GM12875 (cell line): ENCODE measurements around the gene GPC3.

ENCODE experiments used
- H3K4me3 ChIP-seq: one replicate; pipeline ENCODE4 v1.5.1; 2011; ENCODE audit warnings: low read depth, low read length, control low read depth
- TF ChIP-seq, protein P1 (sequence below): IDR thresholded peaks from 2 replicates; pipeline ENCODE4 v1.5.1; 2011; ENCODE audit warnings: low read depth, mild to moderate bottlenecking, control low read depth, inconsistent platforms, low read length, moderate library complexity, borderline replicate concordance; ENCODE audit not compliant: insufficient read depth

Gene GPC3

DNA sequence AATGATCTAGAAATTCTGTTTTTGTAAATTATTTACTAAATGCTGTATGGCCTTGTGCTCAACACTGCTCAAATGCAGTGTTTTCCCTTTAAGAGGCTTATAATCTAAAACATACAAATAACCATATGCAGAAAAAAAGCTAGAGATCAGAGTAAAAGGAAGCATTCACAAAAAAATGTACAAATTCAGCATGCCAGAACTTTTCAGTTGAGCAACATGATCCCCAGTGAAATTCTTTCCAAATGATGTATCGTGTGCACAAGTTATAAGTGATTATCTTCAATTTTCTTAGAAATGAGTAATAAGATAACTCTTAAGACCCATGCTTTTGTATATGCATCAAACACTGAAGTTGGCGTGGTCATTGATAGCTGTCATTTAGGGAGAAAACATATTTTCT is 5.0 kb downstream of the GPC3 start:
- TF ChIP-seq, protein P1, sequence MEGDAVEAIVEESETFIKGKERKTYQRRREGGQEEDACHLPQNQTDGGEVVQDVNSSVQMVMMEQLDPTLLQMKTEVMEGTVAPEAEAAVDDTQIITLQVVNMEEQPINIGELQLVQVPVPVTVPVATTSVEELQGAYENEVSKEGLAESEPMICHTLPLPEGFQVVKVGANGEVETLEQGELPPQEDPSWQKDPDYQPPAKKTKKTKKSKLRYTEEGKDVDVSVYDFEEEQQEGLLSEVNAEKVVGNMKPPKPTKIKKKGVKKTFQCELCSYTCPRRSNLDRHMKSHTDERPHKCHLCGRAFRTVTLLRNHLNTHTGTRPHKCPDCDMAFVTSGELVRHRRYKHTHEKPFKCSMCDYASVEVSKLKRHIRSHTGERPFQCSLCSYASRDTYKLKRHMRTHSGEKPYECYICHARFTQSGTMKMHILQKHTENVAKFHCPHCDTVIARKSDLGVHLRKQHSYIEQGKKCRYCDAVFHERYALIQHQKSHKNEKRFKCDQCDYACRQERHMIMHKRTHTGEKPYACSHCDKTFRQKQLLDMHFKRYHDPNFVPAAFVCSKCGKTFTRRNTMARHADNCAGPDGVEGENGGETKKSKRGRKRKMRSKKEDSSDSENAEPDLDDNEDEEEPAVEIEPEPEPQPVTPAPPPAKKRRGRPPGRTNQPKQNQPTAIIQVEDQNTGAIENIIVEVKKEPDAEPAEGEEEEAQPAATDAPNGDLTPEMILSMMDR: no peak
- no peak overlapping the region for H3K4me3 ChIP-seq

DNA sequence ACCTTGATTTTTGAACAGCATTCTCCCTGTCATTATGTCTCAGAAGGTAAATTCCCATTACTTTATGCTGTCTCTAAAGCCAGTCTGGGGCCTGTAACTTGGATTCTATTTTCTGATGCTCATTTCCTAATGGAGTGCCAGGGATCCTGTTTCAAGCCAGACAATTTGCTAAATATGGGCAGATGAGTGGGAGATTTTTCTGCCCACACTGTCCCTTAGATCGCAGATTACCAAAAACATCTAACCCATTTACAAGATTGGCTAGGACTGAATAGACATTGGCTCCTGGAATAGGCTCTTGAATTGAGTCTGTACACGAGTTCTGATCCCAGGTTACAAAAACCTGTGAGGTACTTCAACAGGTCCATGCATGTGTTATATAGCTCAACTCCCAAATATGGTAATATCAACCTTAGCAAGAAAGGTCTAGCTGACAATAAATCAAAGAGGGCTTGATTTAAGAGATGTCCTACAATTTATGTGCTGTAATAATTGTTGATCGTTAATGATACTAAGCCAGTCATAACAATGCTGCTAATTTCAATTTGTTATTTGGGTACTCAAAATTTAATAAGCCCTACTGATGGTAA is 5.7 kb downstream of the GPC3 start:
- no peak overlapping the region for H3K4me3 ChIP-seq
- TF ChIP-seq, protein P1: no peak

DNA sequence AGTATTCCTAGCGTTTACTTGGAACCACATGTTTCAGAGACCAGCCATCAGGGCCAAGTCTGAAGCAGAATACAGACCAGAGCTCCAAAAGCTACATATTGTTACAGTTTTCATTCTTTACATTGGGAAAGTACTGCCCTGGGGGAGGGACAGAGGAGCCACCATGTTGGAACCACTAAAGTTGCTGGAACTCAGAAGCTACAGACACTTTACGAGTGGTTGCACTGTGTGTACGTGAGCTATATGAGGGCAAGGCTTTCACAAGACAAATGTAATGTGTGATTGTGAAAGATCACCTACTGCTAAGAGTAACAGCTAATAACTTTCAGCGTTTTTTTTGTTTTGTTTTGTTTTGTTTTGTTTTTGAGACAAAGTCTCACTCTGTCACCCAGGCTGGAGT is 11.7 kb downstream of the GPC3 start:
- no peak overlapping the region for H3K4me3 ChIP-seq

DNA sequence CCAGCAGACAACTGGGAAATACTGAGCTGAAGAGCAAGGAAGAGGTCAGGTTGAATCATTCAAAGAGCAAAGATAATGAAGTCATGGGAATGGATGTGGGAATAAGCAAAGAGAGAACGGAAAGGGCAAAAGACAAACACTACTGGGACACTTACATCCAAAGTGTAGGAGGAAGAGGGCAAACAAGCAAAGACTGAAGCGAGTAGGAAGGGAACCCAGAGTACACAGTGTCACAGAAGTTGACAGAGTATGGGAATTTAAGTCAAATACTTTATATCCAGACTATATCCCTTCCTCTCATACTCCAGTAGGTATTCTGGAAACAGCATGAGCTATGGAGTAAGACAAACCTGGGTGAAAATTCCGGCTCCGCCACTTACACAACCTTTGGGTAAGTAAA is 12.5 kb downstream of the GPC3 start:
- no peak overlapping the region for H3K4me3 ChIP-seq
- TF ChIP-seq, protein P1: no peak

More for the DNA sequence above, 11.7 kb downstream of the GPC3 start:
- TF ChIP-seq, protein P1: no peak

DNA sequence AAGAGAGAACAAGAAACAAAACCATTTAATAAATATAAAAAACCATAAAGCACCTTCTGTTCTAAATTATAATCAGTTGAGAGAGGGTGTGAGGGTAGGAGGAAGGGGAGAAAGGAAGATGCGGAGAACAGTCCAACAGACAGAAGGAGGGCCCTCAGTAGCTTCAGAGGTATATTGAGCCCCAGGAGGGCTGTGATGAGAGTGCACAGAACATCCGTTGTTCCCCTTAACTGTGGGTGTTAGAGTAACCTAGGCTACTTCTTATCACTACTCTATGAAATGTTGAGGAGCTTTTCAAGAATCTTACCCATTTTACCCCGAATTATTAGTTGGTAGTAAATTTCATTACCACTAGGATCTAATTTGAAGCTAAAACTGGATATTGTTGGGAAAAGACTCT is 13.8 kb downstream of the GPC3 start:
- H3K4me3 ChIP-seq: no peak overlapping the region

DNA sequence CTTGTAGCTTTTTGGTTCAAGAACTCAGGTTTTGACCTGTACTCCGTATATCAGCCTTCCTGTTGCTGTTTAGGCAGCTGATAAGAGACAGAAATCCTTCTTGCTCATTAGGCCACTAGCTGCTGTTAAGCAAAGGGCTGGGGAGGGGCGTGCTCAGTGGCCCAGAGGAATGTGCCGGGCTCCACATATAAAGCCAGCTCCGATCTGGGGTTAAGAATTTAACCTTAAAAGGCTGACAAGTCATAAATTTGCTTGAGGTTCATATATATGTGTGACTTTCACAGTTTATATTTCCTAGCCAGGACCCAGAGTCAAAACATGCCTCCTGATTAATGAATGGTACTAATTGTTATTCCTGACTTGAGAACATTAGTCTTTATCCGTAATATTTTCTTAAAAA is 15.3 kb downstream of the GPC3 start:
- no peak overlapping the region for H3K4me3 ChIP-seq
- TF ChIP-seq, protein P1: no peak

More for the DNA sequence above, 13.8 kb downstream of the GPC3 start:
- TF ChIP-seq, protein P1: no peak

DNA sequence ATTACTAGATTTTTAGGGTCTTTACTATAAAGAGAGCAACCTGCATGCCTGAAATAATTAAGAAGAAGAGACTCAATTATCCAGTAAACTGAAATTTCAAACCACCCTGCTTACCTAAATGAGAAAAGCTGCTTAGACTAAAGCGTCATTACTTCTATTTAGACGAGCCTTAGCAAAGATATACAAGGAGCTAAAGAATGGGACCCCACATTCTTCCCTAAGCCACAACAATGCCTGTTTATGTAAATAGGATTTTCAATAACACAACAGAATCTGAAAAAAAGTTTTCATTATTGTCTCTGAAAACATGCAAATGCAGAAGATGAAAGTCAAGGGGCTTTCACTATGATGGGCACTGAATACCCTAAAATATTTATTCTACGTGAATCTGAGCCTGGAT is 16.2 kb downstream of the GPC3 start:
- TF ChIP-seq, protein P1: no peak
- H3K4me3 ChIP-seq: no peak overlapping the region
